GM18517 (cell line): ENCODE results near the gene FAAP100.
"Not testable (repeated sequence)": the region's sequence is repeated elsewhere in the genome, so short reads cannot be mapped to it uniquely, and the experiment has no call there.

Source experiments
- ATAC-seq: cut with Tn5 transposase; IDR thresholded peaks from one replicate; pipeline ENCODE4 v1.9.1; 2021; ENCODE audit warnings: mild to moderate bottlenecking, moderate library complexity; ENCODE audit not compliant: unreplicated experiment

FAAP100 gene

GRCh38 chr17:81552244-81553017 is at the start of gene FAAP100:
Gene FAAP100 (minus strand): TSS chr17:81552353. CDS start chr17:81552330, 23 bp downstream.
- peak; percentile 50 for ATAC-seq

DNA sequence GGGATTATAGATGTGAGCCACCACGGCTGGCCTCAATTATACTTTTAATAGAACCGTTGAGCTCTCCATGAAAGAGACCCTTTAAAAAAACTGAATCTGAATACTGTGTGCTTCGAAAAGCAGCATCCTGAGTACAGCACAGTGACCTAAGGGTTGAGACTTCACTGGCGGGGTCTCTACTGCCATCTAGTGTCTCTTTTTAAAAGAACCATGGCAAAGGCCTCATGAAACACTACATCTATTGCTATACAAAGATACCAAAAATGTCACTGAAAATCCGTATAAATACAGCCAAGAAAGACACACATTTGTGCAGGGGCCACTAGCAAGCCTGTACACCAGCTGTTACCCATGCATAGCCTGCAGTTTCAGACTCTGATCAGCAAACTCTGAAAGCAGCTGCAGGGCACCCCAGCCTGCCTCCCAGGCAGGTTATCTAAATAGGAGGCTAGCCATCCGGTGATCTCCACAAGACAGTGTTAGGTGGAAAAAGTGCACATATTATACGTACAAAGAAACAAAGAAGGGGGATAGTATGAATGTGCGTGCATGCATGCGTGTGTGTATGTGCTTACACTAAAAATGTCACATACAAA is 49.5 kb upstream of the FAAP100 start:
- ATAC-seq = no peak

DNA sequence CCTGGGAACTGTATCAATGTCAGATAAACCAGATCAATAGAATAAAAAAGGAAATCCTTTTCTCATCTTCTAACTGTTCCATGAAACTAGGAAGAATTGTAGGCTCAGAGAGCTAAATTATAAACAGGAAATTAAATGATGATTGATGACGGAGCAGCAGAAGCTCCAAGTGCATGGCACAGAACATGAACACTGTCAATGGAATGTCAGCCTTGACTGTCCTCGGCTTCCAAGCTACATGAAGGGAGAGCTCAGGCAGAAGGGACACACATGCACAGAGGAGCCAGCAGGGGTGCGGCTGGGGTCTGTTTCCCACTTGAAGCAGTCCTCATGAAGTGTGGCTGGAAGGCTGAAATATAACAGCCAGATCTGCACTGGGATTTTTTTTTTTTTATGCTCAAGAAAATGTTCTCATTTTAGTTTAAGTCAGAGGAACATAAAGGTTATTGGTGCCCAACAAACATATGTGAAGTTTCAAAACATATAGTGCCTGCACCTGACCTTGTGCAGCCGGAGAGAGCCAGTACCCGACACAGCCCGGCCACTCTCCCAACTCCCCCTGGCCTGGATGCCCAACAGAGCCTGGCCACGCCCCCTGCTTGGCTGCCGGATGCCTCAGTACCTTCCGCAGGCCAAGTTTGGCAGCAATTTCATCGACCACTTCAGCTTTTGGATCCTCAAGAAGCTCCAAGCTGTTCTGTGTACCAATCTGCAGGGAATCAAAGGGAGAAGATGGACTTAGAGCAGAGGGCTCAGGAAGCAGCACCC is 47.8 kb upstream of the FAAP100 start:
- no peak for ATAC-seq

- ATAC-seq = no peak
Measured at GRCh38 chr17:81593105-81593871, 41.1 kb upstream of the FAAP100 start.

- no peak for ATAC-seq
Measured at GRCh38 chr17:81591971-81592370, 39.8 kb upstream of the FAAP100 start.

GRCh38 chr17:81590121-81590520 is 38.0 kb upstream of the FAAP100 start:
- no peak for ATAC-seq

- no peak for ATAC-seq
Measured at GRCh38 chr17:81589612-81590011, 37.5 kb upstream of the FAAP100 start.

- no peak for ATAC-seq
Measured at GRCh38 chr17:81586096-81586495, 33.9 kb upstream of the FAAP100 start.

DNA sequence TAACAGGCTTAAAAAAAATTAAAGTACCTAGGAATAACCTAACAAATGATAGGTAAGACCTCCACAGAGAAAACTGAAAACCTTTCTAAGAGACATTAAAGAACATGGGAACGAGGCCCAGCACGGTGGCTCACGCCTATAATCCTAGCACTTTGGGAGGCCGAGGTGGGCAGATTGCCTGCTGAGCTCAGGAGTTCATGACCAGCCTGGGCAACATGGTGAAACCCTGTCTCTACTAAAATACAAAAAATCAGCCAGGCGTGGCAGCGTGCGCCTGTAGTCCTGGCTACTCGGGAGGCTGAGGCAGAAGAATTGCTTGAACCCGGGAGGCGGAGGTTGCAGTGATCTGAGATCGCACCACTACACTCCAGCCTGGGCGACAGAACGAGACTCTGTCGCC is 32.6 kb upstream of the FAAP100 start:
- not testable (repeated sequence) for ATAC-seq

DNA sequence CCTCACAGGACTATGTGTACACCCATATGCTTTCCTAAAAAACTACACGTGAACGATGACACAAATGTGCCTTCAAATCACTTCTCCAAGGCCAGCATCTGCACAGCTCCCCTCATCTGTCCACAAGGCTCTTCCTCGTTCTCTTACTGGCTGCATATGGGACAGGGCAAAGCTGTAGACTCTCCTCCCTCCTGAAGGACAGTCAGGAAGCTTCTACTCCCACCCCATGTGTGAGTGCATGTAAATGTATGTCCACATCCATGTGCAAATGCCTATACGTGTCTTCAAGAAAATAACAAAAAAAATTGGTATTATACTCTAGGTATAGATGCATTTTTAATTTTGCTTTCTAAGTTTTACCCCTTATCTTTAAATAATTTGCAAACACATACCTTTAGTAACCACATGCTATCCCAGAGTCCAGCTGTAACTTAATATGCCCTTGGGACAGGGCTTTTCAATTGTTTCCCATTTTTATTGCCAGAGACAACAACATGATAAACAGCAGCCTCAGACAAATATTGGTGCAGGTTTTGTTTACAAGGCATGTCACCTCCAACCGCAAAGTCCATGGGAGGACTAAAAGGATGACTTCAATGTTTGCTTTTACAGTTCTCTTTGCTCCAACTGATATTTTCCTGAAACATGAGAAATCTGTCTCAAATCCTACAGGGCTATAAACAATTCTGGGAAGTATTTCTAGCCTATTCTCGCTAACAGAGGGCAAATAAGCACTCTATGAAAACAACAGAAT is 31.6 kb upstream of the FAAP100 start:
- ATAC-seq = no peak

GRCh38 chr17:81582749-81583148 is 30.6 kb upstream of the FAAP100 start:
- ATAC-seq = no peak

GRCh38 chr17:81582341-81582740 is 30.2 kb upstream of the FAAP100 start:
- no peak for ATAC-seq

DNA sequence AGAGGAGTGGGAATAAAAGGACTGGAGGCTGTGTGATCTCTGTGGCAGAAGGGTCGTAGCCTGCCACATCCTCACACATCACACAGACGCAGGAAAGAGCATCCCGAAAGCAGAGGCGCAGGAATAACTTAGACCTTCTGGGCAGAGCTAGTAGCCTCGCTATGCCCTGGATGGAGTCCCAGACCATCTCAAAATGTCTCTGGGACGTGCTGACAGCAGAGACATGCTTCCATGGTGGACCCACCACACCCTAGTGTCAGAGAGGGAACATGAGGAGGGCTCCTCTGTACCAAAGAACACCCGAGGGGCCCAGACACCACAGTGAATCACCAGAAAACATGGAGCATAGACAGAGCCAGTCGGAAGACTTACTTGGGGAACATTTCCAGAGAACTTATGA is 29.6 kb upstream of the FAAP100 start:
- no peak for ATAC-seq

DNA sequence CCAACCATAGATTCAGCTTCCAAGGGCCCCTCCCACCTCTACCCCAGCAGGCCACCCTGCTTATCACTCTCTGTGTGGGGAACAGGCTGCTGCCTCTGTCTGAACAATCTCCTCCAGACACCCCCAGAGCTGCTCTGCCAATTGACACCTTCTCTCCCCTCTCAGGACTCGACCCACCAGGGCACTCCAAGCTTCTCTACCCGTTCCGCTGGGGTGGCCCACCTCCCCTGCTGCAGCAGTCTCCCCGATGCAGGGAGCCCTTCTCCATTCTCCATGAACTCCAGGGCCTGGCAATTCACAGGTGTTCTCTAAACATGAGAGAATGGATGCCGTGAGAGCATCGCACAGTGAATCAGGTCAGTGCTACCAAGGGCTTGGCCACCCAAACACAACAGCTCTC is 28.3 kb upstream of the FAAP100 start:
- no peak for ATAC-seq

- ATAC-seq = no peak
Measured at GRCh38 chr17:81579821-81580321, 27.7 kb upstream of the FAAP100 start.

DNA sequence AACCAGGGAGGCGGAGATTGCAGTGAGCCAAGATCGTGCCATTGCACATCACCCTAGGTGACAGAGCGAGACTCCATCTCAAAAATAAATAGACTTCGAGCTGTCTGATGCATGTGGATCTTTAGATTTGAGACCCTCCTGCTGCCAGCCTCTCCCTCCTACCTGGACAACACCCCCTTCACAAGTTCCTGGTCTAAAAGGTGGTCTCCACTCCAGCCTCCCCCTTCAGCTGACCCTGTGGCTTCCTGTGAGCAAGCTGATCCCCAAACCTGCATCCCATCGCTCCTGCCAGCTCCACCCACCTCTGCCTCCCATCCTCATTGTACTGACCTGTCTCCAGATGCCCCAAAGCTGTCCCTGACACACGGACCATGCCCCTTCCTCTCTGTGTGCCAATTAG is 27.1 kb upstream of the FAAP100 start:
- no peak for ATAC-seq

GRCh38 chr17:81578561-81579225 is 26.5 kb upstream of the FAAP100 start:
- no peak for ATAC-seq

DNA sequence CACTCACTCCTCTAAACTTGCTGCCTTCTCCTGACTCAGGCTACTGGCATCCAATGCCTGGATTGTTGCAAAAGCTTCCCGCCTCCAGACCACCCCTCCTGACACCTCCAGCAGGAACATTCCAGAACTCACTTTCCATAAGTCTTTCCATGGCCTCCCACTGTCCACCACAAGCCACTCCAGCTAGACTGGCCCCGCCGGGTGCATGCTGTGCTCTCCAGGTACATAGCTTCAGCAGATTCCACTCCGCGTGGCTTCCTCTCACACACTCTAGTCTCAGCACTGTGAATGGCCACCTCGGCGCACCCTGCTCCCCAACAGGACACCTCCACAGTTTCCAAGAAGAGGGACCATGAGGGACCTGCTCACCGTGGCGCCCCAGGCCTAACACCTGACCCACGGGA is 25.9 kb upstream of the FAAP100 start:
- no peak for ATAC-seq

GRCh38 chr17:81577278-81578000 is 25.3 kb upstream of the FAAP100 start:
- ATAC-seq = no peak
